Measurements from ENCODE around the gene CTNNBL1.

The CTNNBL1 gene

DNA sequence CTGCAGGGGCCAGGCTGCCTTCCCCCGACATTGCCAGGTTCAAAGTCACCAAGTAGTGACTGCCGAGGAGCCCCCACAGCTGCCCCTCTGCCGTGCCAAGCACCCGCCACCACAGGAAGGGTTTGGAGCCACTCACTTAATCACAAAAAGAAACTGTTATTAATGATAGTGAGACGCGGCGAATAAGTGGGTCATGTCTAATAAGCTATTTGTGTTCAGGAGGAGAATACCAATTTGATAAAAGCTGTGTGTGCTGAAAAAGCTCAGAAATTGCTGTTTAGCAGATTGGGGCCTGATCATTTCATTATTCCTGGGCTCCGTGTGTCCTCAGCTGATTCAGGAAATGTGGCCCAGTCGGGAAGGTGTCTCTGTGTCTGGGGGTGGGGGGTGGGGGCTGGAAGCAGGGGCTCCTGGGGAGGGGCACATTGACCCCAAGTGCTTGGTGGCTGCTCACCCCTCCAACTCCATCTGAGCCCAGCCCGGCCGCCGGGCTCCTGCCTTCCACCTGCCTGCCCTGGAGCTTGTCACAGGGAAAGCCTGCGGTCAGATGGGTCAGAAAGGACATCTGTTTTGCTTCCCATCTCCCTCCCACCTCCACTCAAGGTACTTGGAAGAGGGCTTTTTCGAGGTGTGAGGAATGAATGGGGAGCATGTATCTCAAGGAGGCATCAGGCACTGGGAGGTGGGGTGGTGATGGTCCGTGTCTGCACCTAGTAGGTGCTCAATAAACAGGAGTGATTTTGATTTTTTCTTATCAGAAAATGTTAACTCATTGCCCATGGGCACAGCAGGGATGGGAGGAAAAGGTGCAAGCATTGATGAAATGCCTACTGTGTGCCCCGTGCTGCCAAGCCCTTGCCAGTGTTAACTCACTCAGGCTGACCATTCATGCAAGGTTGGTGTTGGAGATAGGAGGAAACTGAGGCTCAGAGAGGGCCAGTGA lies 212.1 kb downstream of the CTNNBL1 start:
- DNase-seq (ENCODE audit: low spot score in 2 of 2), result no peak
- Histone ChIP-seq H3K36me3 (replicated peaks) (no peaks in the 10 kb centered on the region), H3K9me3 (peaks cover 3% of the 10 kb centered on the region; the same call in 1 of the 2 replicates), H3K4me3 (no peak overlapping the region), H3K4me1 (peaks cover 11% of the 10 kb centered on the region), H3K27me3 (ENCODE audit: low read depth) (peaks cover 13% of the 10 kb centered on the region)
- in situ Hi-C loops (cut with MboI; ENCODE audit: low sequenced_read_pairs), result no loop called here

- H3K4me1 ChIP-seq, result peaks cover 11% of the 10 kb centered on the region
- in situ Hi-C loops (cut with MboI; ENCODE audit: low sequenced_read_pairs), result no loop called here
These were observed 213.5 kb downstream of the CTNNBL1 start for GRCh38 chr20:37907330-37907676.

GRCh38 chr20:37907677-37908401 lies 214.0 kb downstream of the CTNNBL1 start:
- peaks cover 11% of the 10 kb centered on the region for H3K4me1 ChIP-seq
- no peak overlapping the region for H3K4me3 ChIP-seq
- H3K9me3 ChIP-seq, result no peaks in the 10 kb centered on the region
- peak in 1 of 2 experiments; percentile 62 for DNase-seq (ENCODE audit: low spot score in 2 of 2)
- in situ Hi-C loops (cut with MboI; ENCODE audit: low sequenced_read_pairs), result no loop called here
- H3K27me3 ChIP-seq (ENCODE audit: low read depth), result peaks cover 8% of the 10 kb centered on the region; the same call in 1 of the 2 replicates
- no peaks in the 10 kb centered on the region for H3K36me3 ChIP-seq (replicated peaks)

More at GRCh38 chr20:37907330-37907676, 213.5 kb downstream of the CTNNBL1 start:
- Histone ChIP-seq H3K4me3 (no peak overlapping the region), H3K36me3 (replicated peaks) (no peaks in the 10 kb centered on the region), H3K9me3 (peaks cover under 1% of the 10 kb centered on the region; the same call in 1 of the 2 replicates), H3K27me3 (ENCODE audit: low read depth) (peaks cover 9% of the 10 kb centered on the region)
- peak in 1 of 2 experiments; percentile 31 for DNase-seq (ENCODE audit: low spot score in 2 of 2)

DNA sequence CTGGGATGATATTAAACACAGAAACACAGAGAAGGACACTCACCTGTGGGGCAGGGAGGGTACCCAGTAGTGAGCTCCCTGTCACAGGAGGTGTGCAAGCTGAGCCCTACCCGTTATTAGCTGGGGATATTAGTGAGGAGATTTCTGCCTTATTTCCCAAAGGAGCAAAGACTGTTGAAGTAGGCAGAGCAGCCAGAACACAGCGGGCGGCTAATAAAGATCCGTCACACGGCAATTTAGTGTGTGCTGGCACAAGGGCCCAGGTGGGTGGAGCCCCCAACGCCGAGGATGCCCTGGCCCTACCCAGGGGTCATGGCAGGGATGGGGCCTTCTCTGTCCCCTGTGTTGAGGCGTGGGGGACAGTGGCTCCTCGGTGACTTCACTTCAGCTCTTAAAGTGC lies 217.4 kb downstream of the CTNNBL1 start:
- in situ Hi-C loops (cut with MboI; ENCODE audit: low sequenced_read_pairs), result no loop called here
- DNase-seq (ENCODE audit: low spot score in 2 of 2), result no peak
- Histone ChIP-seq H3K36me3 (replicated peaks) (no peaks in the 10 kb centered on the region), H3K27me3 (ENCODE audit: low read depth) (no peaks in the 10 kb centered on the region; the same call in 1 of the 2 replicates), H3K4me1 (peaks cover 20% of the 10 kb centered on the region), H3K4me3 (no peak overlapping the region), H3K9me3 (no peaks in the 10 kb centered on the region)

- peaks cover 18% of the 10 kb centered on the region for H3K4me1 ChIP-seq
These were observed 218.0 kb downstream of the CTNNBL1 start for GRCh38 chr20:37911838-37912281.

DNA sequence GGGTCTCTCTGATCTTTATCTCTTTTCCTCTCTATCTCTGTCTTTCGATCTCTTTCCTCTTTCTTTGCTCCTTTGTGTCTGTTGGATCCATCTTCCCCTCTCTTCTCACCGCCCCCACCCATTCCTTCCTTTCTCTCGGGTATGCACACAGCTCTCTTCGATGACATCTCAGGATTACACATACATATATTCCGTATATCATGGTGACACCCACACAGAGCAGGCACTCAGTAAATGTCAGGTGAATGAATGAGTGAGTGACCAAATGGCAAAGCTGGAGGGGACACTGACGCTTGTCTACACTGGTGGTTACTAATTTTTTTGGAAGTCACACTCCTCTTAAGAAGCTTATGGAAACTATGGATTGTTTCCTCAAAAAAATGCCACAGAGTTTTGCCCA lies 219.0 kb downstream of the CTNNBL1 start:
- no peak for DNase-seq (ENCODE audit: low spot score in 2 of 2)
- no peaks in the 10 kb centered on the region for H3K36me3 ChIP-seq (replicated peaks)
- in situ Hi-C loops (cut with MboI; ENCODE audit: low sequenced_read_pairs), result no loop called here
- no peaks in the 10 kb centered on the region for H3K9me3 ChIP-seq
- H3K27me3 ChIP-seq (ENCODE audit: low read depth), result no peaks in the 10 kb centered on the region; the same call in 1 of the 2 replicates
- no peak overlapping the region for H3K4me3 ChIP-seq
- H3K4me1 ChIP-seq, result peaks cover 10% of the 10 kb centered on the region

More at GRCh38 chr20:37911838-37912281, 218.0 kb downstream of the CTNNBL1 start:
- no peaks in the 10 kb centered on the region; the same call in 1 of the 2 replicates for H3K27me3 ChIP-seq (ENCODE audit: low read depth)
- no peaks in the 10 kb centered on the region for H3K9me3 ChIP-seq
- no peak overlapping the region for H3K4me3 ChIP-seq
- in situ Hi-C loops (cut with MboI; ENCODE audit: low sequenced_read_pairs), result no loop called here
- peak; percentile 54 to 76 for DNase-seq (ENCODE audit: low spot score in 2 of 2)
- no peaks in the 10 kb centered on the region for H3K36me3 ChIP-seq (replicated peaks)

DNA sequence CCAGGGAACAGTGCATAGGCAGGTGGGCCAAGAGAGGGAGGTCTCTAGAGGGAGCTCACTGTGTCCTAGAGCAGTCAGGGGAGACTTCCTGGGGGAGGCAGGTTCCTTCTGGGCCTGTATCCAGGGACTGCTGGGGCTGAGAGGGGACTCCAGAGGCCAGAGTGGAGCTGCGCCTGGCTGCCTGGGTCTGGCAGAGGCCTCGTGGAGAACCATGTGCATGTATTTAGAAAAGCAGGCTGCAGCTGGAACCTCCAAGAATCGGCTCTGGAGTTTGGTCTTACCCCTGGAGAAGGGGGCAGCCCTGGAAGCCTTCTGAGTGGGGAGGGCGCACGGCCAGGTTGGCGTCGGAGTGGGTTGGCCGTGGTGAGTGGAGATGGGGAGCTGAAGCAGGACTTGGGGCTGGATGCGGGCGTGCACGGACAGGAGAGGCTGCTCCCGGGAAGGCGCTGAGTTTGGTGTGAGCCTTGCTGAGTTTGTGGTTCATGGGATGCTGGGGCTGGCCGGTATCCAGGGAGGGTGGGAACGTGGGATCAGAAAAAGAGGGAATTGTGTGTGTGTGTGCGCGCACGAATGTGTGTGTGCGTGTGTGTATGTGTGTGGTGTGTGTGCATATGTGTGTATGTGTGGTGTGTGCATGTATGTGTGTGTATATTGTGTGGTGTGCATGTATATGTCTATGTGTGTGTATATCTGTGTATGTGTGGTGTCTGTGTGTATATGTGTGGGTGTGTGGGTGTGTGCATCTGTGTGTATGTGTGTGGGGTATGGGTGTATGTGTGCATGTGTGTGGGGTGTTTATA lies 219.9 kb downstream of the CTNNBL1 start:
- in situ Hi-C loops (cut with MboI; ENCODE audit: low sequenced_read_pairs), result no loop called here
- no peaks in the 10 kb centered on the region for H3K27me3 ChIP-seq (ENCODE audit: low read depth)
- peaks cover 9% of the 10 kb centered on the region for H3K4me1 ChIP-seq
- H3K36me3 ChIP-seq (replicated peaks), result no peaks in the 10 kb centered on the region
- no peak for DNase-seq (ENCODE audit: low spot score in 2 of 2)
- H3K9me3 ChIP-seq, result no peaks in the 10 kb centered on the region
- no peak overlapping the region for H3K4me3 ChIP-seq

DNA sequence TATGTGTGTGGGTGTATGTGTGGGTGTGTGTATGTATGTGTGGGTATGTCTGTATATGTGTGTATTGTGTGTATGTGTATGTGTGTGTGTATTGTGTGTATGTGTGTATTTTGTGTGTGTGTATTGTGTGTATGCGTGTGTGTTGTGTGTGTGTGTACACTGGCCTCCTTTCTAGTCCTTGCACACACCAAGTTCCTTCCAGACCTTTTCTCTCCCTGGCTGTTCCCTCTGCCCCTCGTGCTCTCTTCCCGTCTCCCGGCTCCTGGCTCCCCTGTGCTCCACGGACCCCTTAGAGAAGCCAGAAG lies 220.5 kb downstream of the CTNNBL1 start:
- Histone ChIP-seq H3K4me1 (peaks cover 9% of the 10 kb centered on the region), H3K36me3 (replicated peaks) (no peaks in the 10 kb centered on the region), H3K9me3 (no peaks in the 10 kb centered on the region), H3K27me3 (ENCODE audit: low read depth) (no peaks in the 10 kb centered on the region), H3K4me3 (no peak overlapping the region)
- in situ Hi-C loops (cut with MboI; ENCODE audit: low sequenced_read_pairs), result no loop called here
- DNase-seq (ENCODE audit: low spot score in 2 of 2), result no peak

DNA sequence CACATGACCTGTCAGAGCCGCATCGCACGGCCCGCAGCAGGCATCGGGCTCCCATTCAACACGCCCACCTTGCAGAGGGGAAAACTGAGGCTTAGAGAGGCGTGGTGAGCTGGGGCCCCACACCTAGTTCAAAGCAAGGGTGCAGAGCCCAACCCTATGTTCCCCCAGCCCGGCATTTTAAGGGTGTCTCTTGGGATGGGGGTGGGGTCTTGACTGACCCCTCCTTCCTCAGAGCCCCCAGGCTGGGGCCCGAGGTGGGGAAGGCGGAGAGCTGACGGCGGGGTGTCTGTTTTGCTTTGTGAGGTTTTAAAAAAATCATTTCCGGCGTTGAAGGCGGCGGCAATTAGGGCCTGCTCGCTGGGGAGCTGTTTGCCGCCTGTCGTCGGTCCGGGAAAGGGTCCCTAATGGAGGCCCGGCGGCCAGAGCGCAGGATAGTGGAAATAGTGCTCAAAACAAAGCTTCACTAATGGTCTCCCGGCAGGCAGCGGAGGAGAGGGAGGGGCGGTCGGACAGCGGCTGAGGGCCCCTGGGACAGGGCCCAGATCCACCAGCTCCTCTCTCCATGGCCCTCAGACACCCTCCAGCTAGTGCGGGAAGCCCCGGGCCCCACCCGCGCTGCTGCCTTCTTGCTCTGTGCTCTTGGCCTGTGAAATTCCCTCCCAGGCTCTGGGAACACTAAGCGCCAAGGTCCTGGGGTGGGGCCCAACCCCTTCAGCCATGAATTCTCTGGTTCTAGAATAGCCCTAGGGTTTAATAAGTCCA lies 221.0 kb downstream of the CTNNBL1 start:
- Histone ChIP-seq H3K27me3 (ENCODE audit: low read depth) (no peaks in the 10 kb centered on the region), H3K4me3 (peak overlapping the region; percentile 8)
- in situ Hi-C loops (cut with MboI; ENCODE audit: low sequenced_read_pairs), result no loop called here

DNA sequence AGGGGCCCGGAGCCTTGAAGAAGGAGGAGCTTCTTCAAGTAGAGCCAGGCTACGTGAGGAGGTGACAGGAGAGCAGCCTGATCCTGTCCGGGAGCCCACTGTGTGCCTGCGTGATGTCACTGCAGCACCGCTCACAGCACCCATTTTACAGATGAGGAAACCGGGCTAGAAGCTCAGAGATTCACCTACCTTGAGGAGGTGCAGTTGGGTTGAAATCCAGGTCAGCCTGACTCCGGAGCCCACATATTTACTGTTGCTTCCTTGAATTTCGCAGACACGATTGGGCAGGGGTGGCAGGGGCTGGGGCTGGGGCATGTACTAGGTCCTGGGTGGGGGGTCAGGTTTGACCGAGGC lies 221.6 kb downstream of the CTNNBL1 start:
- in situ Hi-C loops (cut with MboI; ENCODE audit: low sequenced_read_pairs), result no loop called here

More for the DNA sequence above, 221.0 kb downstream of the CTNNBL1 start:
- H3K36me3 ChIP-seq (replicated peaks), result no peaks in the 10 kb centered on the region
- H3K4me1 ChIP-seq, result peaks cover 9% of the 10 kb centered on the region
- peak; percentile 15 to 53 for DNase-seq (ENCODE audit: low spot score in 2 of 2)
- H3K9me3 ChIP-seq, result no peaks in the 10 kb centered on the region

DNA sequence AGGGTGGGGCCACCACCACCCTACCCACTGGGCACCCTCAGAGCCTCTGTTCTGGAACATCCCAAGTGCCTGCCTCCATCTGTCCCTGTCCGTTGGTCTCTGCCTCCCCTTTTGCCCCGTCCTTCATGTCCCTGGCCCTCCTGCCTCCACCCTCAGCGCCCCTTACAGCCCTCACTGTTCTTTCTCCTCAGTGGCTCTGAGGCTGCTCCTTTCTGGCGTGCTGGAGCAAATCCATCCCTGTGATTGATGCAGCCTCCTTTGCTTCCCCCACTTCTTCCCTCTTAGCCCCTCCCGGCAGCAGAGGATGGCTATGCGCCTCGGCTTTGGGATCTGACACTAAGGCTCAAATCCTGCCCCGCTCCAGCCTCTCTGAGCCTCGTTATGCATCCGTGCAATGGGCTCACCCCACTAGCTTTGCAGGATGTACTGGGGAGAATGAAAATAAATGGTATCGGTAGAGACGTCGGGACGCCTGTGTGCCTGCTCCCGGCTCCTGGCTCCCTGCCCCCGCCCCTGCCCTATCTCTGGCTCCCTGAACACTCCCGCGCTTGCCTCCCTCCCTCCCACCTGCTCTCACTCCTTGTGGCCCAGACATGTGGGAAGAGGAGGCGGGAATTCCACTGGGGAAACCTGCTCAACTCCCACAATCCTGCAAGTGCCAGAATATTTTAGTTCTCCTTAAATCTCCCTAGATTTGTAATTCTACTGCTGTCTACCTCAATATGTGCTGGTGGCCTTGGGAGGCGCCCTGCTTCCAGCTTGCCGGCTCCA lies 222.2 kb downstream of the CTNNBL1 start:
- H3K9me3 ChIP-seq, result no peaks in the 10 kb centered on the region
- no peaks in the 10 kb centered on the region for H3K27me3 ChIP-seq (ENCODE audit: low read depth)
- in situ Hi-C loops (cut with MboI; ENCODE audit: low sequenced_read_pairs), result no loop called here
- H3K4me3 ChIP-seq, result no peak overlapping the region
- H3K4me1 ChIP-seq, result peaks cover 9% of the 10 kb centered on the region
- DNase-seq (ENCODE audit: low spot score in 2 of 2), result peak; percentile 8 to 35
- H3K36me3 ChIP-seq (replicated peaks), result no peaks in the 10 kb centered on the region

More for the DNA sequence above, 221.6 kb downstream of the CTNNBL1 start:
- H3K27me3 ChIP-seq (ENCODE audit: low read depth), result no peaks in the 10 kb centered on the region
- no peak overlapping the region for H3K4me3 ChIP-seq
- H3K36me3 ChIP-seq (replicated peaks), result no peaks in the 10 kb centered on the region
- no peaks in the 10 kb centered on the region for H3K9me3 ChIP-seq
- no peak for DNase-seq (ENCODE audit: low spot score in 2 of 2)
- peaks cover 9% of the 10 kb centered on the region for H3K4me1 ChIP-seq

DNA sequence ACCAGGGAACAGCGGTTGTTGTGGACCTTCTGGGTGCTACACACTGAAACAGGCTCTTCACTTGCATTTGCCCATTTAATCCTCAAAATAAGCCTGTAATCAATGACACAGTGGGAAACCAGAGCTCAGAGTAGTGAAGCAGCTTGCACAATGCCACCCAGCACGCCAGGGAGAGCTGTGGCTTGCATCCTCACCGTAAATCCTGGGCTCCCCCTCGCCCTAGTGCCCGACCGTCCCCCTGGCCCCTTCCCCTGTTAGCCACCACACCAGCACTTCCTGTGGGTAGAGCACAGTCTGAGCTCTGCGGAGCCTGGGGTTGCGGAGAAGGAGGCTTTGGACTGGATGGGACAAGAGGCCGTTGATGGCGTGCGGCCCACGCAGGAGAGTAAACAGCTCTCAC lies 223.6 kb downstream of the CTNNBL1 start:
- in situ Hi-C loops (cut with MboI; ENCODE audit: low sequenced_read_pairs), result no loop called here
- no peaks in the 10 kb centered on the region for H3K27me3 ChIP-seq (ENCODE audit: low read depth)

More for the DNA sequence above, 223.6 kb downstream of the CTNNBL1 start:
- no peaks in the 10 kb centered on the region for H3K36me3 ChIP-seq (replicated peaks)
- no peaks in the 10 kb centered on the region for H3K9me3 ChIP-seq
- H3K4me3 ChIP-seq, result no peak overlapping the region
- no peak for DNase-seq (ENCODE audit: low spot score in 2 of 2)
- H3K4me1 ChIP-seq, result peaks cover 9% of the 10 kb centered on the region

Data from HAP-1 (cell line).